GM19351 (cell line): ENCODE data around the gene BLOC1S1.

Source experiments
- ATAC-seq: cut with Tn5 transposase; IDR thresholded peaks from one replicate; pipeline ENCODE4 v1.9.1; 2021; ENCODE audit warnings: mild to moderate bottlenecking, moderate library complexity; ENCODE audit not compliant: unreplicated experiment

Gene BLOC1S1

GRCh38 chr12:55694188-55694515 is 21.7 kb upstream of the BLOC1S1 start:
- no peak for ATAC-seq

- no peak for ATAC-seq
Observed at GRCh38 chr12:55694651-55695050, 21.2 kb upstream of the BLOC1S1 start.

GRCh38 chr12:55695349-55695748 is 20.5 kb upstream of the BLOC1S1 start:
- no peak for ATAC-seq

- no peak for ATAC-seq
Observed at GRCh38 chr12:55696141-55696540, 19.7 kb upstream of the BLOC1S1 start.

- no peak for ATAC-seq
Observed at GRCh38 chr12:55696796-55697462, 18.9 kb upstream of the BLOC1S1 start.

GRCh38 chr12:55697686-55698085 is 18.2 kb upstream of the BLOC1S1 start:
- no peak for ATAC-seq

- no peak for ATAC-seq
Observed at GRCh38 chr12:55698241-55698955, 17.4 kb upstream of the BLOC1S1 start.

GRCh38 chr12:55698965-55699364 is 16.9 kb upstream of the BLOC1S1 start:
- ATAC-seq: no peak

- ATAC-seq: no peak
Observed at GRCh38 chr12:55699471-55700055, 16.3 kb upstream of the BLOC1S1 start.

GRCh38 chr12:55700255-55701018 is 15.4 kb upstream of the BLOC1S1 start:
- no peak for ATAC-seq

GRCh38 chr12:55702861-55703260 is 13.0 kb upstream of the BLOC1S1 start:
- ATAC-seq: no peak

GRCh38 chr12:55703288-55703687 is 12.6 kb upstream of the BLOC1S1 start:
- ATAC-seq: no peak

- ATAC-seq: no peak
Observed at GRCh38 chr12:55703901-55704761, 11.7 kb upstream of the BLOC1S1 start.

- no peak for ATAC-seq
Observed at GRCh38 chr12:55704824-55705718, 10.8 kb upstream of the BLOC1S1 start.

GRCh38 chr12:55705782-55706402 is 10.0 kb upstream of the BLOC1S1 start:
- no peak for ATAC-seq

- no peak for ATAC-seq
Observed at GRCh38 chr12:55706568-55707218, 9.2 kb upstream of the BLOC1S1 start.

GRCh38 chr12:55707219-55707671 is 8.6 kb upstream of the BLOC1S1 start:
- no peak for ATAC-seq

GRCh38 chr12:55707841-55708694 is 7.8 kb upstream of the BLOC1S1 start, which contains the start of gene ITGA7:
TSS of gene ITGA7 (minus strand) at chr12:55707904. CDS start at chr12:55707682, 222 bp downstream.
- ATAC-seq: peak; percentile 74
